ENCODE data around the gene PDGFRB. TPM values are rescaled to one million over a fixed set of nuclear protein-coding genes. Genes with fewer than 3 reads are reported as not detected.
A peak's percentile ranks its signal among the peaks of the same experiment; 100 is the strongest.

PDGFRB gene
- total and polyA plus RNA-seq, 2 of the 8 experiments (the other 6 are each of a cell fraction or from before 2014, with no cell fraction given): 4.2 to 13.7 TPM

GRCh38 chr5:150160448-150161081 lies 4.9 kb upstream of the PDGFRB start:
- Histone ChIP-seq H3K4me3 (ENCODE audit: extremely low read depth in 1 of 4, insufficient read depth in 2 of 4, low read depth in 3 of 4, low read length in 4 of 4) (no peak overlapping the region), H2BK15ac (ENCODE audit: low read length) (no peak overlapping the region; the same call in 1 of the 2 replicates), H2BK5ac (ENCODE audit: low read depth, low read length) (no peak overlapping the region), H4K8ac (ENCODE audit: extremely low read depth, insufficient read depth, low read length) (no peak overlapping the region), H3K9ac (replicated peaks in 1 of 4; ENCODE audit: extremely low read depth in 1 of 4, low read depth in 3 of 4, low read length in 3 of 4) (no peak overlapping the region), H3K79me2 (ENCODE audit: control insufficient read depth in 1 of 2, insufficient read depth in 2 of 2, low read length in 2 of 2) (no peaks in the 10 kb centered on the region), H3K23ac (ENCODE audit: insufficient read length) (no peak overlapping the region), H4K91ac (replicated peaks; ENCODE audit: insufficient read length, low read length) (no peak overlapping the region), H3K4me2 (ENCODE audit: insufficient read depth in 1 of 2, low read depth in 2 of 2, low read length in 2 of 2) (no peak overlapping the region), H3K79me1 (ENCODE audit: low read depth, low read length) (no peaks in the 10 kb centered on the region), H3K9me3 (ENCODE audit: insufficient read depth in 2 of 2, low read depth in 1 of 2, low read length in 1 of 2) (no peaks in the 10 kb centered on the region), H3K4ac (replicated peaks; ENCODE audit: insufficient read length, low read depth, low read length) (no peak overlapping the region), H3K14ac (ENCODE audit: insufficient read length) (no peak overlapping the region), H3K27ac (ENCODE audit: low read depth, low read length) (no peak overlapping the region), H3K56ac (replicated peaks; ENCODE audit: insufficient read length, low read depth, low read length) (no peak overlapping the region), H2BK20ac (ENCODE audit: low read length) (0 out of 2 replicates have a peak overlapping the region, but pooled peaks have one; percentile 72), H3K4me1 (replicated peaks in 1 of 4; ENCODE audit: control insufficient read depth in 3 of 4, insufficient read depth in 4 of 4, low read length in 3 of 4) (peaks cover 0 to 11% (median 5%) of the 10 kb centered on the region in 4 experiments; a peak in 5 of 7 replicates), H2AK5ac (ENCODE audit: low read depth, low read length) (peak overlapping the region; percentile 48; the same call in 1 of the 2 replicates), H4K5ac (ENCODE audit: insufficient read length, low read depth, low read length) (no peak overlapping the region), H3K23me2 (ENCODE audit: low read depth, low read length) (no peaks in the 10 kb centered on the region; the same call in 1 of the 2 replicates), H2BK12ac (ENCODE audit: low read depth, low read length) (peak overlapping the region; percentile 81), H3K27me3 (replicated peaks in 1 of 4; ENCODE audit: control insufficient read depth in 3 of 4, extremely low read depth in 1 of 4, insufficient read depth in 3 of 4, low read length in 3 of 4) (peaks cover 14 to 21% (median 17%) of the 10 kb centered on the region in 4 experiments), H4K20me1 (replicated peaks in 1 of 2; ENCODE audit: control insufficient read depth in 1 of 2, insufficient read depth in 2 of 2, low read length in 2 of 2) (no peaks in the 10 kb centered on the region), H2BK120ac (replicated peaks; ENCODE audit: low read depth, low read length) (no peak overlapping the region), H3K18ac (ENCODE audit: extremely low read depth, low read length) (no peak overlapping the region), H2AFZ (ENCODE audit: low read length) (no peak overlapping the region), H3K36me3 (ENCODE audit: control insufficient read depth in 2 of 4, insufficient read depth in 4 of 4, low read length in 3 of 4) (no peaks in the 10 kb centered on the region)
- FAIRE-seq: no peak
- no peak for DNase-seq (ENCODE audit: low read depth in 1 of 2, low spot score in 2 of 2)
- POLR2A ChIA-PET (ENCODE audit: partially characterized antibody): no interaction called here
- CTCF ChIA-PET (ENCODE audit: partially characterized antibody): interaction anchor here (0.7 to 15.3 kb wide), 22 partner anchors 8 to 277 kb away, joined by 3 to 372 read pairs (median 4); partner anchors contain the start of gene SLC6A7
- WGBS, 2 experiments (ENCODE audit: extremely low coverage in 1 of 2, insufficient coverage in 1 of 2, insufficient read length in 1 of 2, insufficient replicate concordance in 2 of 2, low coverage in 1 of 2, low lambda C conversion rate in 2 of 2, missing lambda C conversion rate in 1 of 2): 87% methylated on average over 5 of the region's 5 CpGs; no CpG with 5 or more reads in 1 of the 2 experiments

Data from H1 (cell line).